GM23338 (cell line): ENCODE results near the gene FMNL1. TPM values are rescaled to one million over a fixed set of nuclear protein-coding genes. Genes with fewer than 3 reads are reported as not detected.

Source experiments
- ATAC-seq: fragments of 200-7000 bp; cut with Tn5 transposase; 3 replicates; pipeline ENCODE4 v1.9.1; 2020
- DNase-seq: peaks from one replicate; pipeline ENCODE4 v3.0.0-alpha.2; 2015; ENCODE audit warnings: low spot score
- H2AFZ ChIP-seq: fragments of 200-600 bp; sonication (generic); 2 replicates; pipeline ENCODE4 v1.8.0; 2016; ENCODE audit warnings: antibody characterized with exemption, mild to moderate bottlenecking, moderate library complexity
- H3F3A ChIP-seq: fragments of 200-600 bp; sonication (generic); replicated peaks from 2 replicates; pipeline ENCODE4 v1.8.0; 2017; ENCODE audit warnings: antibody characterized with exemption, mixed run types, low read depth
- H3K27ac ChIP-seq: fragments of 200-600 bp; sonication (generic); 2 replicates; pipeline ENCODE4 v1.6.1; 2016; ENCODE audit warnings: low read depth
- H3K27me3 ChIP-seq: fragments of 200-600 bp; sonication (generic); 2 replicates; pipeline ENCODE4 v1.8.0; 2016; ENCODE audit warnings: mild to moderate bottlenecking, mixed run types, moderate library complexity; ENCODE audit not compliant: insufficient read depth
- H3K36me3 ChIP-seq: fragments of 200-600 bp; sonication (generic); 2 replicates; pipeline ENCODE4 v1.8.0; 2016; ENCODE audit warnings: mild to moderate bottlenecking; ENCODE audit not compliant: insufficient read depth
- H3K4me1 ChIP-seq: fragments of 200-600 bp; sonication (generic); 2 replicates; pipeline ENCODE4 v1.8.0; 2016; ENCODE audit warnings: mild to moderate bottlenecking, moderate library complexity; ENCODE audit not compliant: insufficient read depth
- H3K4me2 ChIP-seq: fragments of 200-600 bp; sonication (generic); 2 replicates; pipeline ENCODE4 v1.7.1; 2017; ENCODE audit warnings: mixed run types
- H3K4me3 ChIP-seq: fragments of 200-600 bp; sonication (generic); 2 replicates; pipeline ENCODE4 v1.6.1; 2016; ENCODE audit warnings: mixed run types
- H3K79me2 ChIP-seq: fragments of 200-600 bp; sonication (generic); replicated peaks from 2 replicates; pipeline ENCODE4 v1.8.0; 2017; ENCODE audit warnings: mild to moderate bottlenecking; ENCODE audit not compliant: insufficient read depth
- H3K9me2 ChIP-seq: fragments of 200-600 bp; sonication (generic); 2 replicates; pipeline ENCODE4 v1.8.0; 2017; ENCODE audit not compliant: insufficient read depth
- H4K20me1 ChIP-seq: fragments of 200-600 bp; sonication (generic); replicated peaks from 2 replicates; pipeline ENCODE4 v1.8.0; 2017; ENCODE audit warnings: mild to moderate bottlenecking; ENCODE audit not compliant: insufficient read depth
- H3K27ac Mint-ChIP-seq: 2 replicates; pipeline ENCODE4 v1.8.0; 2020; ENCODE audit warnings: inconsistent platforms, mild to moderate bottlenecking, moderate library complexity, mixed read lengths
- H3K27me3 Mint-ChIP-seq: 3 replicates; pipeline ENCODE4 v1.8.0; 2022; ENCODE audit warnings: low read depth, mild to moderate bottlenecking, moderate library complexity, mixed read lengths, inconsistent platforms; ENCODE audit not compliant: insufficient read depth, poor library complexity
- H3K36me3 Mint-ChIP-seq: 3 replicates; pipeline ENCODE4 v1.8.0; 2021; ENCODE audit warnings: low read depth, mild to moderate bottlenecking, inconsistent platforms, moderate library complexity, mixed read lengths
- H3K4me1 Mint-ChIP-seq: 3 replicates; pipeline ENCODE4 v1.8.0; 2020; ENCODE audit warnings: mild to moderate bottlenecking, inconsistent platforms, mixed read lengths
- H3K4me3 Mint-ChIP-seq: 3 replicates; pipeline ENCODE4 v1.8.0; 2021; ENCODE audit warnings: moderate library complexity, mild to moderate bottlenecking, inconsistent platforms, mixed read lengths
- H3K9me3 Mint-ChIP-seq: 3 replicates; pipeline ENCODE4 v1.8.0; 2020; ENCODE audit warnings: moderate library complexity, mild to moderate bottlenecking, inconsistent platforms, mixed read lengths
- CREB1 ChIP-seq: fragments of 250-450 bp; sonication (Bioruptor Pico); IDR thresholded peaks from 2 replicates; pipeline ENCODE4 v1.5.0; 2020; ENCODE audit warnings: low read depth, mild to moderate bottlenecking, moderate library complexity
- CTCF ChIP-seq, 2 experiments: fragments of 200-600 bp in 1 of 2; sonication (generic) in 1 of 2; conservative IDR thresholded peaks; 2 replicates each; pipeline versions ENCODE4 v1.5.1 to v1.6.1; 2016 to 2017; ENCODE audit warnings: antibody characterized with exemption in 2 of 2, low read depth in 2 of 2, mild to moderate bottlenecking in 2 of 2, moderate library complexity in 1 of 2
- ETS1 ChIP-seq: IDR thresholded peaks from 2 replicates; pipeline ENCODE4 v1.6.1; 2016; ENCODE audit warnings: antibody characterized with exemption
- EZH2 ChIP-seq: fragments of 200-600 bp; sonication (generic); IDR thresholded peaks from one replicate; pipeline ENCODE4 v1.8.0; 2017; ENCODE audit warnings: antibody characterized with exemption, mild to moderate bottlenecking, low read depth; ENCODE audit not compliant: unreplicated experiment
- EZH2phosphoT487 ChIP-seq: fragments of 200-600 bp; sonication (generic); IDR thresholded peaks from one replicate; pipeline ENCODE4 v1.8.1; 2018; ENCODE audit warnings: antibody characterized with exemption; ENCODE audit not compliant: unreplicated experiment
- JUNB ChIP-seq: IDR thresholded peaks from one replicate; pipeline ENCODE4 v1.6.1; 2016; ENCODE audit warnings: antibody characterized with exemption; ENCODE audit not compliant: unreplicated experiment
- NANOG ChIP-seq: IDR thresholded peaks from 2 replicates; pipeline ENCODE4 v1.6.1; 2016; ENCODE audit warnings: antibody characterized with exemption, borderline replicate concordance
- POLR2AphosphoS5 ChIP-seq: IDR thresholded peaks from 2 replicates; pipeline ENCODE4 v1.6.1; 2016; ENCODE audit warnings: antibody characterized with exemption, low read depth
- REST ChIP-seq: IDR thresholded peaks from one replicate; pipeline ENCODE4 v1.6.1; 2018; ENCODE audit warnings: antibody characterized with exemption; ENCODE audit not compliant: unreplicated experiment
- STAT1 ChIP-seq: IDR thresholded peaks from one replicate; pipeline ENCODE4 v1.6.1; 2016; ENCODE audit warnings: antibody characterized with exemption; ENCODE audit not compliant: unreplicated experiment
- ZNF114 ChIP-seq: fragments of 250-450 bp; sonication (Bioruptor Pico); IDR thresholded peaks from 2 replicates; pipeline ENCODE4 v1.5.0; 2020; ENCODE audit warnings: mild to moderate bottlenecking, moderate library complexity
- ZNF331 ChIP-seq: fragments of 250-450 bp; sonication (Bioruptor Pico); IDR thresholded peaks from 2 replicates; pipeline ENCODE4 v1.5.0; 2020; ENCODE audit warnings: low read depth, mild to moderate bottlenecking, moderate library complexity
- ZNF462 ChIP-seq: fragments of 250-450 bp; sonication (Bioruptor Pico); IDR thresholded peaks from 2 replicates; pipeline ENCODE4 v1.5.0; 2020; ENCODE audit warnings: mild to moderate bottlenecking, moderate library complexity
- polyA plus RNA-seq: library from polyadenylated mRNA; unstranded; fragments of >200 nt; fragmentation: Nextera tagmentation; extraction: Ambion mirVana; gene quantifications from 2 replicates; pipeline ENCODE4 v1.2.1, GENCODE V29; 2016
- total RNA-seq: library from RNA; depleted of rRNA; stranded (reverse); fragments of >200 nt; shearing (Covaris generic); gene quantifications from 2 replicates; pipeline ENCODE4 v1.2.3, GENCODE V29; 2014

The FMNL1 gene
- total and polyA plus RNA-seq, 2 experiments from 2014 or later: 6.6 to 9.3 TPM

GRCh38 chr17:45229681-45230409 lies 8.2 kb downstream of the FMNL1 start:
- Mint-ChIP-seq H3K36me3 (no peaks in the 10 kb centered on the region), H3K9me3 (no peaks in the 10 kb centered on the region; the same call in 2 of the 3 replicates), H3K27me3 (peaks cover 16% of the 10 kb centered on the region), H3K27ac (no peak overlapping the region), H3K4me1 (peaks cover 38% of the 10 kb centered on the region), H3K4me3 (no peak overlapping the region)
- no peak overlapping the region for H2AFZ ChIP-seq
- DNase-seq (no peak), ATAC-seq (no peak)
- H3K27me3 ChIP-seq: peaks cover under 1% of the 10 kb centered on the region; the same call in 1 of the 2 replicates
- TF ChIP-seq JUNB (no peak), NANOG (no peak), EZH2 (no peak), STAT1 (no peak), ZNF114 (CRISPR knock-in tag) (no peak), ETS1 (no peak), EZH2phosphoT487 (no peak), POLR2AphosphoS5 (no peak), ZNF331 (CRISPR knock-in tag) (no peak), CTCF (conservative IDR thresholded peaks at IDR 0.05; ENCODE audit: low read depth in 2 of 2) (no peak), CREB1 (CRISPR knock-in tag) (no peak), REST (no peak), ZNF462 (CRISPR knock-in tag) (no peak)
- H3K9me2 ChIP-seq: no peaks in the 10 kb centered on the region
- H3K4me3 ChIP-seq: no peak overlapping the region
- no peak overlapping the region for H3K4me2 ChIP-seq
- no peaks in the 10 kb centered on the region for H3K79me2 ChIP-seq
- peaks cover 27% of the 10 kb centered on the region for H3K4me1 ChIP-seq
- H3K36me3 ChIP-seq: no peaks in the 10 kb centered on the region
- 0 out of 2 replicates have a peak, but pooled peaks cover 2% of the 10 kb centered on the region for H3F3A ChIP-seq
- no peaks in the 10 kb centered on the region for H4K20me1 ChIP-seq
- no peak overlapping the region for H3K27ac ChIP-seq
